HepG2 (cell line): ENCODE results near the gene KDM4F.

ENCODE experiments used
- ARNT2 ChIP-seq: sonication (generic); formaldehyde crosslinking; IDR thresholded peaks from 2 replicates; pipeline ENCODE4 v1.8.0; 2022; ENCODE audit warnings: mild to moderate bottlenecking, low read depth, missing genetic modification reagents, moderate library complexity
- CHD2 ChIP-seq: IDR thresholded peaks from 2 replicates; pipeline ENCODE4 v1.6.1; 2011; ENCODE audit warnings: low read depth, low read length, improper control_type of control experiment
- EP300 ChIP-seq, 3 experiments: sonication (generic) in 1 of 3; formaldehyde crosslinking in 1 of 3; IDR thresholded peaks; 2 replicates each; pipeline versions ENCODE4 v1.5.1 to v1.6.1; 2011 to 2020; ENCODE audit warnings: low read depth in 2 of 3, low read length in 2 of 3, borderline replicate concordance in 1 of 3, improper control_type of control experiment in 1 of 3, mild to moderate bottlenecking in 1 of 3, missing genetic modification reagents in 1 of 3, moderate library complexity in 1 of 3
- NAIF1 ChIP-seq: sonication (generic); formaldehyde crosslinking; IDR thresholded peaks from 2 replicates; pipeline ENCODE4 v1.5.0; 2020; ENCODE audit warnings: mild to moderate bottlenecking, missing genetic modification reagents, borderline replicate concordance
- POLR2A ChIP-seq, 2 experiments: IDR thresholded peaks; 2 replicates each; pipeline ENCODE4 v1.6.1; 2011; ENCODE audit warnings: low read depth in 2 of 2, low read length in 2 of 2, mild to moderate bottlenecking in 1 of 2, moderate library complexity in 1 of 2; ENCODE audit not compliant: insufficient read depth in 1 of 2
- ZBTB20 ChIP-seq: sonication (generic); formaldehyde crosslinking; IDR thresholded peaks from 2 replicates; pipeline ENCODE4 v1.8.1; 2023; ENCODE audit warnings: missing genetic modification reagents, low read depth, mild to moderate bottlenecking, borderline replicate concordance
- ZFP41 ChIP-seq: sonication (generic); formaldehyde crosslinking; IDR thresholded peaks from 2 replicates; pipeline ENCODE4 v1.4.0; 2020; ENCODE audit warnings: mild to moderate bottlenecking, missing genetic modification reagents, borderline replicate concordance
- ZNF446 ChIP-seq: sonication (generic); formaldehyde crosslinking; IDR thresholded peaks from 2 replicates; pipeline ENCODE4 v1.5.0; 2020; ENCODE audit warnings: mild to moderate bottlenecking, missing genetic modification reagents
- ZNF564 ChIP-seq: sonication (generic); formaldehyde crosslinking; IDR thresholded peaks from 2 replicates; pipeline ENCODE4 v1.8.1; 2023; ENCODE audit warnings: mild to moderate bottlenecking, missing genetic modification reagents
- ZNF615 ChIP-seq: sonication (generic); formaldehyde crosslinking; IDR thresholded peaks from 2 replicates; pipeline ENCODE4 v1.5.0; 2020; ENCODE audit warnings: mild to moderate bottlenecking, missing genetic modification reagents, borderline replicate concordance

DNA sequence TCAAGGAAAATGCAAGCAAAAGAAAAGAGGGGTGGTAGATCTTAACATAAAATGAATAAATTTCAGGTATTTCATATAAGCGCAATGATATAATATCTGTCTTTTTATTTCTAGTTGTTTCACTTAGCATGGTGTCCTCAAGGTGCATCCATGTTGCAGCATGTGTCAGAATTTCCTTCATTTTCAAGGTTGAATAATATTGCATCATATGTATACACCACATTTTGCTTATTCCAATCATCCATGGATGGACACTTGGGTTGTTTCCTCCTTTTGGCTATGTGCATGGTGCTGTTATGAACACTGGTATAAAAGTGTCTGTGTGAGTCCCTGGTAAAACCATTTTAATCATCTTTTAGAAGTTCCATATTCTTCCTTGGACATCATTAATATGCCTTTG is 7.0 kb upstream of the KDM4F start:
- TF ChIP-seq ZBTB20 (CRISPR knock-in tag), result no peak
- TF ChIP-seq ZNF564, result no peak
- no peak for TF ChIP-seq ZNF615 (CRISPR knock-in tag)
- no peak for TF ChIP-seq NAIF1 (CRISPR knock-in tag)
- no peak for TF ChIP-seq ZNF446 (CRISPR knock-in tag)
- no peak for TF ChIP-seq EP300 (IDR thresholded peaks at IDR 0.05; ENCODE audit: low read depth in 2 of 2, low read length in 2 of 2)
- TF ChIP-seq EP300 (CRISPR knock-in tag; IDR thresholded peaks at IDR 0.05; ENCODE audit: borderline replicate concordance), result no peak
- TF ChIP-seq CHD2, result no peak
- TF ChIP-seq POLR2A (IDR thresholded peaks at IDR 0.05; ENCODE audit: insufficient read depth in 1 of 2, low read depth in 2 of 2, low read length in 2 of 2), result no peak
- no peak for TF ChIP-seq ARNT2 (CRISPR knock-in tag)
- TF ChIP-seq ZFP41, result no peak
